ENCODE measurements around the gene CUTA.

DNA sequence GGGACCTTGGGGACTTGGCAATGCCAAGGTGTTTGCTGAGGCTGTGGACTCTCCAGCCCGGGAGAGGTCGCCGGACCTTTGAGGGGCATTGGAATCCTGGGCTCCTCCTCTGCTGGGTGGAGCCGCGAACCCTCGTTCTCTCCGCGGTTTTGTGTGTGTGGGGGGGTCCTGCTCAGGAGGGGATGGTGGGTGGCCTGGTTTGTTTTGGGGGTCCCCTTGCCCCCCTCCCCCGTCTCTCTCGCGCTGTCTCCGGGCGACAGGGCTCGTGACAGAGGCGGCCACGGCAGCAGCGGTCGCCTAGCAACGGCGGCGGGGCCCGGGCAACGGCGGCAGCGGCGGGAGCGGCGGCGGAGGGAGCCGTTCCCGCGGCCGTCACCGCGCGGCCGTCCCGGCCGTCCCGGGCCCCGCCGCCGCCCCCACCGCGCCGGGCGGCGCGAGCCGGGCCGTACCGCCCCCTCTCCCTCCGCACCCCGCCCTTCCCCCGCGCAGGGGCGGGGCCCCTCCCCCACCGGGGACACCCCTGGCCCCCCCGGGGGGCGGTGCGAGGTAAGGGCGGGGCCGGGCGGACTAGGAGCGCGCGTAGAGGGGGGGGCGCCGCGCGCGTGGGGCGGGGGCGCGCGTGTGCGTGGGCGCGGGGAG, 9.8 kb upstream of the CUTA start:
- TF ChIP-seq, protein P1, sequence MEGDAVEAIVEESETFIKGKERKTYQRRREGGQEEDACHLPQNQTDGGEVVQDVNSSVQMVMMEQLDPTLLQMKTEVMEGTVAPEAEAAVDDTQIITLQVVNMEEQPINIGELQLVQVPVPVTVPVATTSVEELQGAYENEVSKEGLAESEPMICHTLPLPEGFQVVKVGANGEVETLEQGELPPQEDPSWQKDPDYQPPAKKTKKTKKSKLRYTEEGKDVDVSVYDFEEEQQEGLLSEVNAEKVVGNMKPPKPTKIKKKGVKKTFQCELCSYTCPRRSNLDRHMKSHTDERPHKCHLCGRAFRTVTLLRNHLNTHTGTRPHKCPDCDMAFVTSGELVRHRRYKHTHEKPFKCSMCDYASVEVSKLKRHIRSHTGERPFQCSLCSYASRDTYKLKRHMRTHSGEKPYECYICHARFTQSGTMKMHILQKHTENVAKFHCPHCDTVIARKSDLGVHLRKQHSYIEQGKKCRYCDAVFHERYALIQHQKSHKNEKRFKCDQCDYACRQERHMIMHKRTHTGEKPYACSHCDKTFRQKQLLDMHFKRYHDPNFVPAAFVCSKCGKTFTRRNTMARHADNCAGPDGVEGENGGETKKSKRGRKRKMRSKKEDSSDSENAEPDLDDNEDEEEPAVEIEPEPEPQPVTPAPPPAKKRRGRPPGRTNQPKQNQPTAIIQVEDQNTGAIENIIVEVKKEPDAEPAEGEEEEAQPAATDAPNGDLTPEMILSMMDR (IDR thresholded peaks at IDR 0.05 in 4 of 5, conservative IDR thresholded peaks at IDR 0.05 in 1 of 5), result no peak
- no peak for TF ChIP-seq POLR2A (IDR thresholded peaks at IDR 0.05)

All from gastrocnemius medialis (tissue), 4 donors.